H1 (cell line): ENCODE results near the gene RRP12. TPM values are rescaled to one million over a fixed set of nuclear protein-coding genes. Genes with fewer than 3 reads are reported as not detected.

Source experiments
- CTCF ChIA-PET: fragments of 300-600 bp; sonication (Branson Sonifier 250); formaldehyde crosslinking; loops from one replicate; lab custom pipeline; 2021; ENCODE audit not compliant: partially characterized antibody; lab: Charles Lee
- POLR2A ChIA-PET: fragments of 300-600 bp; sonication (Branson Sonifier 250); formaldehyde crosslinking; loops from one replicate; lab custom pipeline; 2021; ENCODE audit warnings: inconsistent platforms; ENCODE audit not compliant: partially characterized antibody; lab: Charles Lee
- DNase-seq, 2 experiments: peaks; one replicate each; pipeline versions ENCODE4 v3.0.0 to v3.0.0-alpha.2; 2010 to 2022; ENCODE audit warnings: low spot score in 2 of 2, low read depth in 1 of 2, mixed read lengths in 1 of 2
- FAIRE-seq: peaks from 2 replicates; lab custom pipeline; 2011; peaks lifted over from hg19 to GRCh38; lab: Jason Lieb, UNC
- H2AFZ ChIP-seq: 2 replicates; pipeline ENCODE4 v1.8.1; 2012; ENCODE audit warnings: low read length, inconsistent platforms
- H2AK5ac ChIP-seq: 2 replicates; pipeline ENCODE4 v1.6.1; 2013; ENCODE audit warnings: low read depth, low read length
- H2BK120ac ChIP-seq: replicated peaks from 2 replicates; pipeline ENCODE3; 2013; ENCODE audit warnings: low read depth, low read length, inconsistent platforms
- H2BK12ac ChIP-seq: 2 replicates; pipeline ENCODE4 v1.6.1; 2013; ENCODE audit warnings: low read depth, low read length
- H2BK15ac ChIP-seq: 2 replicates; pipeline ENCODE4 v1.6.1; 2013; ENCODE audit warnings: low read length
- H2BK20ac ChIP-seq: 2 replicates; pipeline ENCODE4 v1.6.1; 2013; ENCODE audit warnings: low read length
- H2BK5ac ChIP-seq: 2 replicates; pipeline ENCODE4 v1.6.1; 2013; ENCODE audit warnings: low read depth, low read length
- H3K14ac ChIP-seq: 2 replicates; pipeline ENCODE4 v1.6.1; 2013; ENCODE audit warnings: inconsistent platforms; ENCODE audit not compliant: insufficient read length
- H3K18ac ChIP-seq: 2 replicates; pipeline ENCODE4 v1.6.1; 2013; ENCODE audit warnings: low read length; ENCODE audit errors: extremely low read depth
- H3K23ac ChIP-seq: 2 replicates; pipeline ENCODE4 v1.6.1; 2013; ENCODE audit warnings: inconsistent platforms; ENCODE audit not compliant: insufficient read length
- H3K23me2 ChIP-seq: 2 replicates; pipeline ENCODE4 v1.6.1; 2013; ENCODE audit warnings: low read depth, low read length
- H3K27ac ChIP-seq: 2 replicates; pipeline ENCODE4 v1.6.1; 2011; ENCODE audit warnings: low read depth, low read length, inconsistent platforms
- H3K27me3 ChIP-seq, 4 experiments: replicated peaks in 1 of 4; 1 replicate in 1 of 4; 2 replicates in 3 of 4; pipeline versions ENCODE4 v1.6.1 to v1.8.1; 2011 to 2013; ENCODE audit warnings: low read length in 3 of 4, mild to moderate bottlenecking in 3 of 4, inconsistent platforms in 2 of 4, mixed read lengths in 2 of 4, moderate library complexity in 1 of 4; ENCODE audit not compliant: control insufficient read depth in 3 of 4, insufficient read depth in 3 of 4; ENCODE audit errors: extremely low read depth in 1 of 4
- H3K36me3 ChIP-seq, 4 experiments: 2 replicates each; pipeline versions ENCODE4 v1.6.1 to v1.8.1; 2011 to 2013; ENCODE audit warnings: mild to moderate bottlenecking in 4 of 4, low read length in 3 of 4, moderate library complexity in 2 of 4, control low read depth in 1 of 4, inconsistent platforms in 1 of 4; ENCODE audit not compliant: insufficient read depth in 4 of 4, control insufficient read depth in 2 of 4
- H3K4ac ChIP-seq: replicated peaks from 2 replicates; pipeline ENCODE3; 2013; ENCODE audit warnings: low read length, low read depth, mixed read lengths, inconsistent platforms; ENCODE audit not compliant: insufficient read length
- H3K4me1 ChIP-seq, 4 experiments: replicated peaks in 1 of 4; 1 replicate in 1 of 4; 2 replicates in 3 of 4; pipeline versions ENCODE4 v1.6.1 to v1.8.1; 2011 to 2013; ENCODE audit warnings: low read length in 3 of 4, inconsistent platforms in 2 of 4, mixed read lengths in 1 of 4; ENCODE audit not compliant: insufficient read depth in 4 of 4, control insufficient read depth in 3 of 4
- H3K4me2 ChIP-seq, 2 experiments: 2 replicates each; pipeline versions ENCODE4 v1.6.1 to v1.8.1; 2011 to 2013; ENCODE audit warnings: low read depth in 2 of 2, low read length in 2 of 2, control low read depth in 1 of 2, inconsistent platforms in 1 of 2, mild to moderate bottlenecking in 1 of 2; ENCODE audit not compliant: insufficient read depth in 1 of 2
- H3K4me3 ChIP-seq, 4 experiments: fragments of 200-600, 300-600 bp in 1 of 4; sonication (generic), shearing (Covaris generic), sonication (Bioruptor Twin) in 1 of 4; 2 replicates each; pipeline versions ENCODE4 v1.5.1 to v1.8.1; 2011 to 2016; ENCODE audit warnings: low read length in 4 of 4, low read depth in 3 of 4, control low read depth in 2 of 4, inconsistent platforms in 2 of 4, mild to moderate bottlenecking in 2 of 4, mixed read lengths in 1 of 4, moderate library complexity in 1 of 4; ENCODE audit not compliant: insufficient read depth in 2 of 4; ENCODE audit errors: extremely low read depth in 1 of 4
- H3K56ac ChIP-seq: replicated peaks from 2 replicates; pipeline ENCODE3; 2013; ENCODE audit warnings: low read depth, mild to moderate bottlenecking, mixed read lengths, low read length, inconsistent platforms; ENCODE audit not compliant: insufficient read length
- H3K79me1 ChIP-seq: 2 replicates; pipeline ENCODE4 v1.6.1; 2013; ENCODE audit warnings: low read depth, low read length, control low read depth
- H3K79me2 ChIP-seq, 2 experiments: 2 replicates each; pipeline versions ENCODE4 v1.6.1 to v1.8.1; 2012 to 2013; ENCODE audit warnings: low read length in 2 of 2, mild to moderate bottlenecking in 2 of 2, inconsistent platforms in 1 of 2; ENCODE audit not compliant: insufficient read depth in 2 of 2, control insufficient read depth in 1 of 2
- H3K9ac ChIP-seq, 4 experiments: replicated peaks in 1 of 4; 1 replicate in 1 of 4; 2 replicates in 3 of 4; pipeline versions ENCODE4 v1.6.1 to v1.8.1; 2011 to 2013; ENCODE audit warnings: low read depth in 3 of 4, low read length in 3 of 4, control low read depth in 2 of 4, mild to moderate bottlenecking in 2 of 4, moderate library complexity in 2 of 4, inconsistent platforms in 1 of 4; ENCODE audit errors: extremely low read depth in 1 of 4
- H3K9me3 ChIP-seq, 2 experiments: 2 replicates each; pipeline versions ENCODE4 v1.6.1 to v1.8.1; 2012 to 2013; ENCODE audit warnings: mild to moderate bottlenecking in 2 of 2, moderate library complexity in 2 of 2, control low read depth in 1 of 2, inconsistent platforms in 1 of 2, low read depth in 1 of 2, low read length in 1 of 2, mixed read lengths in 1 of 2; ENCODE audit not compliant: insufficient read depth in 2 of 2
- H4K20me1 ChIP-seq, 2 experiments: replicated peaks in 1 of 2; 2 replicates each; pipeline versions ENCODE3 to v1.8.1; 2011 to 2013; ENCODE audit warnings: inconsistent platforms in 2 of 2, low read length in 2 of 2, mild to moderate bottlenecking in 1 of 2; ENCODE audit not compliant: insufficient read depth in 2 of 2, control insufficient read depth in 1 of 2
- H4K5ac ChIP-seq: 2 replicates; pipeline ENCODE4 v1.6.1; 2013; ENCODE audit warnings: low read length, low read depth, mixed read lengths, inconsistent platforms; ENCODE audit not compliant: insufficient read length
- H4K8ac ChIP-seq: 2 replicates; pipeline ENCODE4 v1.8.0; 2013; ENCODE audit warnings: mild to moderate bottlenecking, moderate library complexity, low read length, inconsistent platforms; ENCODE audit not compliant: insufficient read depth; ENCODE audit errors: extremely low read depth
- H4K91ac ChIP-seq: replicated peaks from 2 replicates; pipeline ENCODE3; 2013; ENCODE audit warnings: low read length, mixed read lengths, inconsistent platforms; ENCODE audit not compliant: insufficient read length
- CEBPB ChIP-seq: IDR thresholded peaks from 2 replicates; pipeline ENCODE4 v1.6.1; 2012; ENCODE audit warnings: low read depth, low read length
- CREB1 ChIP-seq: IDR thresholded peaks from 2 replicates; pipeline ENCODE4 v1.6.1; 2012; ENCODE audit warnings: inconsistent platforms
- EP300 ChIP-seq, 2 experiments: IDR thresholded peaks; 1 replicate in 1 of 2; 2 replicates in 1 of 2; pipeline ENCODE4 v1.6.1; 2011 to 2012; ENCODE audit warnings: low read depth in 2 of 2, low read length in 2 of 2, mild to moderate bottlenecking in 2 of 2, borderline replicate concordance in 1 of 2, inconsistent platforms in 1 of 2, moderate library complexity in 1 of 2
- GTF2F1 ChIP-seq: IDR thresholded peaks from 2 replicates; pipeline ENCODE4 v1.6.1; 2012; ENCODE audit warnings: low read depth, low read length, improper control_type of control experiment, borderline replicate concordance
- HDAC2 ChIP-seq, 2 experiments: fragments of 300-600 bp in 1 of 2; sonication (generic) in 1 of 2; IDR thresholded peaks; 2 replicates each; pipeline ENCODE4 v1.6.1; 2011 to 2012; ENCODE audit warnings: low read depth in 2 of 2, low read length in 2 of 2, mild to moderate bottlenecking in 2 of 2, moderate library complexity in 2 of 2, borderline replicate concordance in 1 of 2, inconsistent platforms in 1 of 2
- MAX ChIP-seq: IDR thresholded peaks from 2 replicates; pipeline ENCODE4 v1.6.1; 2012; ENCODE audit warnings: inconsistent platforms
- POLR2A ChIP-seq, 2 experiments: IDR thresholded peaks; 1 replicate in 1 of 2; 2 replicates in 1 of 2; pipeline ENCODE4 v1.6.1; 2011; ENCODE audit warnings: low read depth in 2 of 2, low read length in 2 of 2, mild to moderate bottlenecking in 2 of 2; ENCODE audit errors: control extremely low read depth in 1 of 2
- SIN3A ChIP-seq, 2 experiments: IDR thresholded peaks in 1 of 2; conservative IDR thresholded peaks in 1 of 2; 2 replicates each; pipeline ENCODE4 v1.6.1; 2011 to 2012; ENCODE audit warnings: low read length in 2 of 2, improper control_type of control experiment in 1 of 2, low read depth in 1 of 2, mild to moderate bottlenecking in 1 of 2
- SP1 ChIP-seq: IDR thresholded peaks from 2 replicates; pipeline ENCODE4 v1.6.1; 2011; ENCODE audit warnings: low read depth, low read length
- SP4 ChIP-seq: IDR thresholded peaks from 2 replicates; pipeline ENCODE4 v1.6.1; 2012; ENCODE audit warnings: low read length, inconsistent platforms
- TAF1 ChIP-seq: IDR thresholded peaks from 2 replicates; pipeline ENCODE4 v1.6.1; 2011; ENCODE audit warnings: mild to moderate bottlenecking, low read depth, low read length
- WGBS, 2 experiments: shearing (Covaris generic) in 1 of 2; methylation state at CpG; one replicate each; pipeline versions ENCODE4 v1.1.6 to v1.1.7; 2013 to 2015; ENCODE audit warnings: low lambda C conversion rate in 2 of 2, mixed read lengths in 2 of 2, inconsistent platforms in 1 of 2, low coverage in 1 of 2, missing lambda C conversion rate in 1 of 2; ENCODE audit not compliant: insufficient replicate concordance in 2 of 2, insufficient coverage in 1 of 2, insufficient read length in 1 of 2; ENCODE audit errors: extremely low coverage in 1 of 2, missing lambda C conversion rate in 1 of 2; 5-methylcytosine and 5-hydroxymethylcytosine counted together
- polyA plus RNA-seq, 7 experiments: library from polyadenylated mRNA; depleted of rRNA in 3 of 7; stranded (reverse) in 5 of 7; unstranded in 2 of 7; fragments of >200 nt in 5 of 7; fragments of 200-250 nt in 2 of 7; gene quantifications; 1 replicate in 5 of 7; 2 replicates in 1 of 7; 4 replicates in 1 of 7; pipeline versions ENCODE4 v1.2.1 to v1.2.3, GENCODE V29; 2011 to 2013; ENCODE audit warnings: missing spikeins in 2 of 7, mixed read lengths in 2 of 7
- total RNA-seq: library from RNA; stranded (reverse); fragmentation: NEBNext Ultra II Directional; extraction: Animal tissue kit (Norgen Biotek cat#: 25700); gene quantifications from 2 replicates; pipeline ENCODE4 v1.2.1, GENCODE V29; 2021

The RRP12 gene
- total and polyA plus RNA-seq, 2 of the 8 experiments (the other 6 are each of a cell fraction or from before 2014, with no cell fraction given), result 21.0 to 65.8 TPM

GRCh38 chr10:97425964-97426775 lies 25.0 kb upstream of the RRP12 start, which contains the start of gene PGAM1:
Gene PGAM1, plus strand, starts transcription at chr10:97426191. Its CDS starts 117 bp downstream, at chr10:97426308.
- H2BK12ac ChIP-seq, result peak within 1 kb of the TSS; percentile 53; the same call in 1 of the 2 replicates
- H3K79me2 ChIP-seq, result peaks cover 21 to 39% of the 10 kb centered on the region in 2 experiments
- H3K36me3 ChIP-seq, result peaks cover 7 to 40% (median 23%) of the 10 kb centered on the region in 4 experiments
- H3K14ac ChIP-seq, result no peak within 1 kb of the TSS
- H3K23me2 ChIP-seq, result peaks cover 12% of the 10 kb centered on the region
- peak within 1 kb of the TSS; percentile 90 to 95 for H3K4me2 ChIP-seq
- H3K4me3 ChIP-seq, result peak within 1 kb of the TSS; percentile 69 to 100 (median 95)
- H4K91ac ChIP-seq, result peak within 1 kb of the TSS; percentile 90
- ChIA-PET CTCF (interaction anchor here (0.8 to 8.7 kb wide), 2 partner anchors 19 to 23 kb away, joined by 3 to 128 read pairs; no protein-coding TSS in a partner anchor), POLR2A (interaction anchor here (0.7 to 10.5 kb wide), 6 partner anchors 11 to 253 kb away, joined by 3 to 185 read pairs (median 3); partner anchors contain the start of genes EXOSC1, RRP12 and ZDHHC16)
- H3K9ac ChIP-seq, result peak within 1 kb of the TSS; percentile 81 to 99 (median 94)
- FAIRE-seq, result no peak
- H3K9me3 ChIP-seq, result no peaks in the 10 kb centered on the region
- H2BK20ac ChIP-seq, result no peak within 1 kb of the TSS
- peak within 1 kb of the TSS; percentile 93 for H3K4ac ChIP-seq
- H3K23ac ChIP-seq, result no peak within 1 kb of the TSS
- DNase-seq, result peak; percentile 94 to 96
- 1% methylated on average over 63 of the region's 90 CpGs; no CpG with 5 or more reads in 1 of the 2 experiments for WGBS, 2 experiments
- H4K20me1 ChIP-seq, result peaks cover 8 to 9% of the 10 kb centered on the region in 2 experiments
- H2AFZ ChIP-seq, result peak within 1 kb of the TSS; percentile 99
- peaks cover 3 to 6% (median 4%) of the 10 kb centered on the region in 4 experiments; a peak in 6 of 7 replicates for H3K4me1 ChIP-seq
- H3K79me1 ChIP-seq, result no peaks in the 10 kb centered on the region
- peak within 1 kb of the TSS; percentile 97 for H3K18ac ChIP-seq
- H2BK15ac ChIP-seq, result no peak within 1 kb of the TSS
- H3K56ac ChIP-seq, result peak within 1 kb of the TSS; percentile 91
- peak within 1 kb of the TSS; percentile 83 for H4K5ac ChIP-seq
- peak within 1 kb of the TSS; percentile 91 for H2AK5ac ChIP-seq
- H4K8ac ChIP-seq, result peak within 1 kb of the TSS; percentile 91
- H2BK120ac ChIP-seq, result peak within 1 kb of the TSS; percentile 91
- peak within 1 kb of the TSS; percentile 93 for H2BK5ac ChIP-seq
- H3K27me3 ChIP-seq, result no peaks in the 10 kb centered on the region
- H3K27ac ChIP-seq, result peak within 1 kb of the TSS; percentile 87
- TF ChIP-seq SP1 (0 out of 2 replicates have a peak, but pooled peaks have one; percentile 20), HDAC2 (IDR thresholded peaks at IDR 0.05; ENCODE audit: borderline replicate concordance in 1 of 2, low read depth in 2 of 2, low read length in 2 of 2) (peak; percentile 65 to 71; a peak in 1 of 4 replicates), SP4 (peak; percentile 33; the same call in 1 of the 2 replicates), MAX (peak; percentile 69), CREB1 (peak; percentile 74), CEBPB (no peak), GTF2F1 (peak; percentile 49; the same call in 1 of the 2 replicates), SIN3A (conservative IDR thresholded peaks at IDR 0.05 in 1 of 2, IDR thresholded peaks at IDR 0.05 in 1 of 2; ENCODE audit: low read depth in 1 of 2, low read length in 2 of 2) (0 out of 4 replicates have a peak, but pooled peaks of 1 of the 2 experiments have one; percentile 37), TAF1 (peak; percentile 85), EP300 (IDR thresholded peaks at IDR 0.05; ENCODE audit: borderline replicate concordance in 1 of 2, low read depth in 2 of 2, low read length in 2 of 2) (no peak), POLR2A (IDR thresholded peaks at IDR 0.05; ENCODE audit: control extremely low read depth in 1 of 2, low read depth in 2 of 2, low read length in 2 of 2) (peak; percentile 46 to 75)
